Osteoblast (primary cell): Measurements from ENCODE around the gene AOX1. TPM values are rescaled to one million over a fixed set of nuclear protein-coding genes. Genes with fewer than 3 reads are reported as not detected.
A peak's percentile ranks its signal among the peaks of the same experiment; 100 is the strongest.

Source experiments
- DNase-seq: peaks from one replicate; pipeline ENCODE4 v3.0.0; 2011; ENCODE audit warnings: low spot score, mixed read lengths; ENCODE audit not compliant: insufficient read length; ENCODE audit errors: missing footprints
- H2AFZ ChIP-seq: 2 replicates; pipeline ENCODE4 v1.6.0; 2011; ENCODE audit warnings: mild to moderate bottlenecking, low read length
- H3K27ac ChIP-seq: 2 replicates; pipeline ENCODE4 v1.5.1; 2011; ENCODE audit warnings: mild to moderate bottlenecking, low read depth, low read length, moderate library complexity
- H3K27me3 ChIP-seq: 2 replicates; pipeline ENCODE4 v1.6.0; 2012; ENCODE audit warnings: mild to moderate bottlenecking, control low read depth, inconsistent platforms, low read length, moderate library complexity; ENCODE audit not compliant: insufficient read depth
- H3K36me3 ChIP-seq: 2 replicates; pipeline ENCODE4 v1.5.1; 2011; ENCODE audit warnings: mild to moderate bottlenecking, low read length, control low read depth, moderate library complexity; ENCODE audit not compliant: insufficient read depth
- H3K4me1 ChIP-seq: 2 replicates; pipeline ENCODE4 v1.5.1; 2011; ENCODE audit warnings: mild to moderate bottlenecking, low read length, control low read depth, moderate library complexity; ENCODE audit not compliant: insufficient read depth
- H3K4me2 ChIP-seq: 2 replicates; pipeline ENCODE4 v1.6.0; 2011; ENCODE audit warnings: mild to moderate bottlenecking, low read length; ENCODE audit not compliant: insufficient read depth
- H3K4me3 ChIP-seq: fragments of 200-600 bp; sonication (generic); 3 replicates; pipeline ENCODE4 v1.5.1; 2012; ENCODE audit warnings: mild to moderate bottlenecking, low read length, inconsistent platforms; ENCODE audit not compliant: insufficient read depth
- H3K79me2 ChIP-seq: 2 replicates; pipeline ENCODE4 v1.6.0; 2012; ENCODE audit warnings: mild to moderate bottlenecking, low read length, control low read depth, inconsistent platforms; ENCODE audit not compliant: insufficient read depth
- H3K9me3 ChIP-seq: 2 replicates; pipeline ENCODE4 v1.5.1; 2011; ENCODE audit warnings: low read depth, low read length, control low read depth
- H4K20me1 ChIP-seq: 2 replicates; pipeline ENCODE4 v1.6.0; 2012; ENCODE audit warnings: mild to moderate bottlenecking, low read length, control low read depth; ENCODE audit not compliant: insufficient read depth
- CTCF ChIP-seq: IDR thresholded peaks from 2 replicates; pipeline ENCODE4 v1.5.1; 2011; ENCODE audit warnings: mild to moderate bottlenecking, low read depth, low read length, moderate library complexity; ENCODE audit errors: extremely low read depth
- total RNA-seq: library from RNA; depleted of rRNA; stranded (reverse); fragments of >200 nt; gene quantifications from 2 replicates; pipeline ENCODE4 v1.2.3, GENCODE V29; 2012

The AOX1 gene
- total RNA-seq, 1 donor: 76.4 TPM

GRCh38 chr2:200687922-200688920, 102.4 kb downstream of the AOX1 start:
- DNase-seq: no peak
- H3K36me3 ChIP-seq: no peaks in the 10 kb centered on the region
- no peaks in the 10 kb centered on the region for H3K4me1 ChIP-seq
- H3K79me2 ChIP-seq: no peaks in the 10 kb centered on the region
- H3K4me3 ChIP-seq: no peak overlapping the region
- no peak overlapping the region for H3K4me2 ChIP-seq
- no peaks in the 10 kb centered on the region for H4K20me1 ChIP-seq
- TF ChIP-seq CTCF: no peak
- no peak overlapping the region for H2AFZ ChIP-seq
- no peaks in the 10 kb centered on the region for H3K9me3 ChIP-seq
- H3K27me3 ChIP-seq: no peaks in the 10 kb centered on the region
- no peak overlapping the region for H3K27ac ChIP-seq

- DNase-seq: no peak
Observed at GRCh38 chr2:200689115-200689514, 103.3 kb downstream of the AOX1 start.

GRCh38 chr2:200693836-200694470, 108.1 kb downstream of the AOX1 start:
- DNase-seq: no peak
- Histone ChIP-seq H3K4me3 (no peak overlapping the region), H3K27me3 (no peaks in the 10 kb centered on the region), H3K27ac (no peak overlapping the region), H3K36me3 (no peaks in the 10 kb centered on the region), H4K20me1 (no peaks in the 10 kb centered on the region), H3K4me2 (no peak overlapping the region), H3K79me2 (no peaks in the 10 kb centered on the region), H2AFZ (no peak overlapping the region), H3K9me3 (no peaks in the 10 kb centered on the region), H3K4me1 (peaks cover 5% of the 10 kb centered on the region)
- TF ChIP-seq CTCF: no peak

More at GRCh38 chr2:200689115-200689514, 103.3 kb downstream of the AOX1 start:
- H3K9me3 ChIP-seq: no peaks in the 10 kb centered on the region
- H4K20me1 ChIP-seq: no peaks in the 10 kb centered on the region
- TF ChIP-seq CTCF: no peak
- H3K4me2 ChIP-seq: no peak overlapping the region
- H3K36me3 ChIP-seq: no peaks in the 10 kb centered on the region
- H3K4me3 ChIP-seq: no peak overlapping the region
- H3K4me1 ChIP-seq: peaks cover 5% of the 10 kb centered on the region
- peak overlapping the region; percentile 67 for H2AFZ ChIP-seq
- no peak overlapping the region for H3K27ac ChIP-seq
- no peaks in the 10 kb centered on the region for H3K79me2 ChIP-seq
- no peaks in the 10 kb centered on the region for H3K27me3 ChIP-seq

GRCh38 chr2:200695191-200695590, 109.4 kb downstream of the AOX1 start:
- no peaks in the 10 kb centered on the region for H3K79me2 ChIP-seq
- H3K4me1 ChIP-seq: peaks cover 5% of the 10 kb centered on the region
- no peaks in the 10 kb centered on the region for H3K27me3 ChIP-seq
- no peak for TF ChIP-seq CTCF
- no peaks in the 10 kb centered on the region for H3K9me3 ChIP-seq
- H3K4me3 ChIP-seq: no peak overlapping the region
- no peak overlapping the region for H3K27ac ChIP-seq
- no peak overlapping the region for H3K4me2 ChIP-seq
- no peaks in the 10 kb centered on the region for H4K20me1 ChIP-seq
- DNase-seq: no peak
- no peak overlapping the region for H2AFZ ChIP-seq
- no peaks in the 10 kb centered on the region for H3K36me3 ChIP-seq
